Activated CD8-positive, alpha-beta T cell treated with anti-CD3 and anti-CD28 coated beads for 36 hours (primary cell): ENCODE data around the gene ACRV1. TPM values are rescaled to one million over a fixed set of nuclear protein-coding genes. Genes with fewer than 3 reads are reported as not detected.
"Not testable (repeated sequence)": the region's sequence is repeated elsewhere in the genome, so short reads cannot be mapped to it uniquely, and the experiment has no call there.

ENCODE experiments used
- ATAC-seq: fragments of 200-7000 bp; cut with Tn5 transposase; one replicate; pipeline ENCODE4 v1.10.0; 2021; ENCODE audit warnings: mild to moderate bottlenecking, moderate library complexity
- CTCF ChIA-PET: fragments of 350-600 bp; sonication (Branson Sonifier 250); formaldehyde crosslinking; loops from one replicate; lab custom pipeline; 2021; ENCODE audit warnings: antibody characterized with exemption; lab: Charles Lee
- POLR2A ChIA-PET: fragments of 350-600 bp; sonication (Branson Sonifier 250); formaldehyde crosslinking; loops from one replicate; lab custom pipeline; 2021; ENCODE audit warnings: antibody characterized with exemption; lab: Charles Lee
- DNase-seq: peaks from one replicate; pipeline ENCODE4 v3.0.0-alpha.2; 2020
- H3K27ac Mint-ChIP-seq: one replicate; pipeline ENCODE4 v1.8.0; 2021; ENCODE audit warnings: mild to moderate bottlenecking, mixed read lengths
- H3K27me3 Mint-ChIP-seq: one replicate; pipeline ENCODE4 v1.8.0; 2021; ENCODE audit warnings: mixed read lengths
- H3K36me3 Mint-ChIP-seq: one replicate; pipeline ENCODE4 v1.8.0; 2021; ENCODE audit warnings: low read depth, mixed read lengths
- H3K4me1 Mint-ChIP-seq: one replicate; pipeline ENCODE4 v1.8.0; 2021; ENCODE audit warnings: low read depth, mixed read lengths
- H3K4me3 Mint-ChIP-seq: one replicate; pipeline ENCODE4 v1.8.0; 2021; ENCODE audit warnings: mild to moderate bottlenecking, moderate library complexity, mixed read lengths
- H3K9me3 Mint-ChIP-seq: one replicate; pipeline ENCODE4 v1.8.0; 2021; ENCODE audit warnings: mixed read lengths
- intact Hi-C: fragments of 100-400 bp; cut with micrococcal nuclease; formaldehyde crosslinking; loops from one replicate; pipeline ENCODE4 v1.10.0; 2022
- total RNA-seq, 2 experiments: library from RNA; stranded (reverse); gene quantifications; one replicate each; pipeline ENCODE4 v1.2.3, GENCODE V29; 2021
- TF ChIP-seq, protein P1 (sequence below): fragments of 200-600 bp; IDR thresholded peaks from one replicate; pipeline ENCODE4 v1.8.0; 2022; ENCODE audit warnings: antibody characterized with exemption, mild to moderate bottlenecking

ACRV1 gene, protein sequence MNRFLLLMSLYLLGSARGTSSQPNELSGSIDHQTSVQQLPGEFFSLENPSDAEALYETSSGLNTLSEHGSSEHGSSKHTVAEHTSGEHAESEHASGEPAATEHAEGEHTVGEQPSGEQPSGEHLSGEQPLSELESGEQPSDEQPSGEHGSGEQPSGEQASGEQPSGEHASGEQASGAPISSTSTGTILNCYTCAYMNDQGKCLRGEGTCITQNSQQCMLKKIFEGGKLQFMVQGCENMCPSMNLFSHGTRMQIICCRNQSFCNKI
- total RNA-seq, result not detected

DNA sequence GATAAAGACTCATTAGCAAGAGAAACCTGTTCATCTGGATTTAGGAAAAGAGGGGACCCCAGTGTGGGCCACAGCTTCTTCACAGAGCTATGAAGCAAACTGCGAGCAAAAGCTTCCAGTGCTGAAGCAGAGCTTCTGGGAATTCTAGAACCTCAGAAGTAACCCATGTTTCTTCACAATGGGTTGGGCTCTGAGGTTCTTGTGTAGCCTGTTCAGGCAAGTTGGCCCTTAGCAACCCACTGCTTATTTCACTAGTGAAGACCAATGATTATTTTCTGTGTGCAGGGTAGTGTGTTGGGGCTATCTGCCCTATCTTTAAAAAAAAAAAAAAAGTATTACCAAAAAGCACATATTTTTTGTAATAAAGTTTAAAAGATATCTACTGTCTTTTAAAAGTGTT, at the start of gene ACRV1:
TSS of gene ACRV1 (minus strand) at position 101 of the 400 bp plus-strand sequence. CDS start at position 34, 67 bp downstream.
- intact Hi-C loops, result no loop called here
- Mint-ChIP-seq H3K4me1 (no peaks in the 10 kb centered on the region), H3K36me3 (peaks cover 30% of the 10 kb centered on the region), H3K9me3 (no peaks in the 10 kb centered on the region), H3K27ac (no peak within 1 kb of the TSS), H3K27me3 (no peaks in the 10 kb centered on the region), H3K4me3 (no peak within 1 kb of the TSS)
- ChIA-PET POLR2A (interaction anchor here (1.3 kb wide), 1 partner anchor 10 kb away, joined by 3 read pairs; no protein-coding TSS in a partner anchor), CTCF (no interaction called here)
- no peak for ATAC-seq
- DNase-seq, result no peak
- TF ChIP-seq, protein P1, sequence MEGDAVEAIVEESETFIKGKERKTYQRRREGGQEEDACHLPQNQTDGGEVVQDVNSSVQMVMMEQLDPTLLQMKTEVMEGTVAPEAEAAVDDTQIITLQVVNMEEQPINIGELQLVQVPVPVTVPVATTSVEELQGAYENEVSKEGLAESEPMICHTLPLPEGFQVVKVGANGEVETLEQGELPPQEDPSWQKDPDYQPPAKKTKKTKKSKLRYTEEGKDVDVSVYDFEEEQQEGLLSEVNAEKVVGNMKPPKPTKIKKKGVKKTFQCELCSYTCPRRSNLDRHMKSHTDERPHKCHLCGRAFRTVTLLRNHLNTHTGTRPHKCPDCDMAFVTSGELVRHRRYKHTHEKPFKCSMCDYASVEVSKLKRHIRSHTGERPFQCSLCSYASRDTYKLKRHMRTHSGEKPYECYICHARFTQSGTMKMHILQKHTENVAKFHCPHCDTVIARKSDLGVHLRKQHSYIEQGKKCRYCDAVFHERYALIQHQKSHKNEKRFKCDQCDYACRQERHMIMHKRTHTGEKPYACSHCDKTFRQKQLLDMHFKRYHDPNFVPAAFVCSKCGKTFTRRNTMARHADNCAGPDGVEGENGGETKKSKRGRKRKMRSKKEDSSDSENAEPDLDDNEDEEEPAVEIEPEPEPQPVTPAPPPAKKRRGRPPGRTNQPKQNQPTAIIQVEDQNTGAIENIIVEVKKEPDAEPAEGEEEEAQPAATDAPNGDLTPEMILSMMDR, result no peak

DNA sequence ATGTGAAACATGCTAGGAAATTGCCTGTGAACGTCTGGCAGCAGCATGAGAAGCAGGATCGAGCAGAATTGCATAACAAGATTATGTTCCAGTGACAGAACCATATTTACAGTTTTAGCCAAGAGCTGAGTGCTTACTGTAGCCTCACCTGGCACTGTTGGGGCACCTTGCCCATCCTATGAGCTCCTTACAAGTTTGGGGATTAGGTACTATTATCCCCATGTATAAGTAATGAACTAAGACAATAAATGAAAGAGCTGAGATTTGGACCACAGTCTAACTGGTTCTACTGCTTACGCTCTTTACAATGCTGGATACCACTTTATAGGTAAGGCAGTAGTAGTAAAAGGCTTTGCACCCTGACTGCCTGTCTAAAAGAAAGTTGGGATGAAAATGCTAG, 48.3 kb upstream of the ACRV1 start:
- POLR2A ChIA-PET, result no interaction called here
- TF ChIP-seq, protein P1, result no peak
- intact Hi-C loops, result loop anchor here (10.0 kb wide), 1 partner anchor 146 kb away; no protein-coding TSS in a partner anchor
- DNase-seq, result no peak
- no peak overlapping the region for H3K27ac Mint-ChIP-seq
- H3K4me3 Mint-ChIP-seq, result no peak overlapping the region
- H3K36me3 Mint-ChIP-seq, result no peaks in the 10 kb centered on the region
- H3K4me1 Mint-ChIP-seq, result no peaks in the 10 kb centered on the region
- H3K27me3 Mint-ChIP-seq, result peaks cover 13% of the 10 kb centered on the region
- no peak for ATAC-seq
- no peaks in the 10 kb centered on the region for H3K9me3 Mint-ChIP-seq
- CTCF ChIA-PET, result no interaction called here

DNA sequence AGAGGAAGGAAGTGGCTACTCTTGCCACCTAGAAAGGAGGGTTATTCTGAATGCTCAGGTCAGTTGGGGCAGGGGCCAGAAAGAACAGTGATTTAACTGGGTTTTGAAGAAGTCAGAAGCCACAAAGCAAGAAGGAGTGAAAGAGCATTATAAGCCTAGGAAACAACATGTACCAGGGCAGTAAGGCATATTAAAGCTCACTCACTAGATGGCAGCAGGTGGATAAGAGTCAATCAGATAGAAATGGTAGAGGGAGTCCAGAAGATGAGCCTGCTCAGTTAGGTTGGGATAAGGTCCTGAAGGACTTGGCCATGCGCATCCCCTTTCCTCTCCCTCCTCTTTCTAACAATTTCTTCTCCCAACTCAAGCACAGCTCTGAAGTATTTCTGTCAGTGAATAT, 43.5 kb upstream of the ACRV1 start:
- Mint-ChIP-seq H3K4me1 (no peaks in the 10 kb centered on the region), H3K27ac (no peak overlapping the region), H3K27me3 (peaks cover 15% of the 10 kb centered on the region), H3K9me3 (no peaks in the 10 kb centered on the region), H3K4me3 (no peak overlapping the region), H3K36me3 (no peaks in the 10 kb centered on the region)
- CTCF ChIA-PET, result interaction anchor here (0.8 kb wide), 2 partner anchors 11 to 157 kb away, joined by 3 read pairs; no protein-coding TSS in a partner anchor
- DNase-seq, result no peak
- POLR2A ChIA-PET, result no interaction called here
- ATAC-seq, result no peak
- TF ChIP-seq, protein P1, result no peak
- intact Hi-C loops, result loop anchor here (10.0 kb wide), 1 partner anchor 151 kb away; no protein-coding TSS in a partner anchor

DNA sequence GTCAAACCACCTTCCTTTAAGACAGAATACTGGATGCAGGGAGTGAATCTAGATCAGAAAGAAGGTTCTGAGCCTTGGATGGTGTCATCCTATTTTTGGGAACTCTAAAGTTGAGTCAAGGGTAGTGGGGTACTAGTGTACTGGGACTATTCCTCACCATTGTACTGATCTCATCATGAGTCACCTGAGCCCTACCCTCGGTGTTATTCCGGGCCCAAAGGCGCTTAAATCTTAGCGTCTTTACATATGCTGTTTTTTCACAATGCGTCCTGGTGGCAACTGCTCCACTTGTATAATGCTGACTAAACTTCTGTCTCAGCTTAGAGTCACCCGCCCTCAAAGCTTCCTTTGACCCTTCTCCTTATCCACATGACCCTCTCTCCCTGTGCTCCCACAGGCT, 40.1 kb upstream of the ACRV1 start:
- H3K4me3 Mint-ChIP-seq, result no peak overlapping the region
- no peak overlapping the region for H3K27ac Mint-ChIP-seq
- CTCF ChIA-PET, result no interaction called here
- H3K4me1 Mint-ChIP-seq, result no peaks in the 10 kb centered on the region
- H3K9me3 Mint-ChIP-seq, result no peaks in the 10 kb centered on the region
- ATAC-seq (no peak), DNase-seq (no peak)
- H3K36me3 Mint-ChIP-seq, result no peaks in the 10 kb centered on the region
- peaks cover 8% of the 10 kb centered on the region for H3K27me3 Mint-ChIP-seq
- POLR2A ChIA-PET, result no interaction called here
- TF ChIP-seq, protein P1, result no peak
- intact Hi-C loops, result loop anchor here (10.0 kb wide), 1 partner anchor 154 kb away; no protein-coding TSS in a partner anchor

DNA sequence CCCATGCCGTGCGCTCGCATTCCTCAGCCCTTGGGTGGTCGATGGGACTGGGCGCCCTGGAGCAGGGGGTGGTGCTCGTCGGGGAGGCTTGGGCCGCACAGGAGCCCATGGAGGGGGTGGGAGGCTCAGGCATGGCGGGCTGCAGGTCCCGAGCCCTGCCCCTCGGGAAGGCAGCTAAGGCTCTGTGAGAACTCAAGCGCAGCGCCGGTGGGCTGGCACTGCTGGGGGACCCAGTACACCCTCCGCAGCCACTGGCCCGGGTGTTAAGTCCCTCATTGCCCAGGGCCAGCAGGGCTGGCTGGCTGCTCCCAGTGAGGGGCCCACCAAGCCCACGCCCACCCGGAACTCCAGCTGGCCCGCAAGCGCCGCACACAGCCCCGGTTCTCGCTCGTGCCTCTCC, 24.0 kb upstream of the ACRV1 start:
- H3K4me3 Mint-ChIP-seq, H3K27ac Mint-ChIP-seq, H3K4me1 Mint-ChIP-seq, DNase-seq, intact Hi-C loops, H3K36me3 Mint-ChIP-seq, ATAC-seq, POLR2A ChIA-PET, CTCF ChIA-PET, H3K9me3 Mint-ChIP-seq: not testable (repeated sequence)
- peaks cover 11% of the 10 kb centered on the region for H3K27me3 Mint-ChIP-seq
